ENCODE measurements around the gene MYCBPAP.

MYCBPAP gene

GRCh38 chr17:50507871-50508572 is at the start of gene MYCBPAP:
MYCBPAP (plus strand) TSS chr17:50508439; CDS start chr17:50508675, 236 bp downstream.
- peak within 1 kb of the TSS; percentile 48 to 87 (median 76) for H3K4me2 ChIP-seq
- H3K4me3 ChIP-seq: peak within 1 kb of the TSS; percentile 29 to 67 (median 54)
- H3K4me1 ChIP-seq: peaks cover 0 to 24% (median 19%) of the 10 kb centered on the region in 10 experiments; a peak in 18 of 20 replicates
- 0 out of 22 replicates have a peak, but pooled peaks cover 0 to 5% (median 0%) of the 10 kb centered on the region in 11 experiments for H4K20me1 ChIP-seq
- H3K27me3 ChIP-seq: peaks cover 22 to 46% (median 37%) of the 10 kb centered on the region in 11 experiments
- peak within 1 kb of the TSS in 10 of 11 experiments; percentile 23 to 64 (median 41); a peak in 14 of 22 replicates for H3K9ac ChIP-seq
- no peaks in the 10 kb centered on the region for H3K36me3 ChIP-seq
- no peaks in the 10 kb centered on the region for H3K9me3 ChIP-seq (replicated peaks in 1 of 11)
- no peak for TF ChIP-seq Cebpa-rat (IDR thresholded peaks at IDR 0.05)
- no peak within 1 kb of the TSS for H3K27ac ChIP-seq

- Histone ChIP-seq H3K9me3 (replicated peaks in 1 of 11) (no peaks in the 10 kb centered on the region), H3K4me2 (peak overlapping the region; percentile 27 to 76 (median 55); a peak in 21 of 22 replicates), H4K20me1 (peaks cover 0 to 30% (median 0%) of the 10 kb centered on the region in 11 experiments; a peak in 2 of 22 replicates), H3K27ac (0 out of 22 replicates have a peak overlapping the region, but pooled peaks of 3 of the 11 experiments have one; percentile 3 to 12 (median 9)), H3K4me1 (peaks cover 26 to 44% (median 35%) of the 10 kb centered on the region in 10 experiments), H3K4me3 (no peak overlapping the region), H3K36me3 (peaks cover 0 to 44% (median 0%) of the 10 kb centered on the region in 11 experiments; a peak in 5 of 22 replicates), H3K27me3 (no peaks in the 10 kb centered on the region), H3K9ac (0 out of 22 replicates have a peak overlapping the region, but pooled peaks of 1 of the 11 experiments have one; percentile 7)
- no peak for TF ChIP-seq Cebpa-rat (IDR thresholded peaks at IDR 0.05)
Measured at GRCh38 chr17:50458701-50459676, 49.2 kb upstream of the MYCBPAP start.

GRCh38 chr17:50459756-50460155 is 48.5 kb upstream of the MYCBPAP start:
- TF ChIP-seq Cebpa-rat (IDR thresholded peaks at IDR 0.05): no peak
- Histone ChIP-seq H3K4me3 (no peak overlapping the region), H3K9me3 (replicated peaks in 1 of 11) (no peaks in the 10 kb centered on the region), H3K4me2 (peak overlapping the region in 9 of 11 experiments; percentile 39 to 76 (median 55); a peak in 15 of 22 replicates), H3K9ac (peak overlapping the region in 1 of 11 experiments; percentile 47; a peak in 2 of 22 replicates), H3K36me3 (peaks cover 0 to 44% (median 0%) of the 10 kb centered on the region in 11 experiments; a peak in 4 of 22 replicates), H3K27ac (0 out of 22 replicates have a peak overlapping the region, but pooled peaks of 2 of the 11 experiments have one; percentile 4 to 13), H3K4me1 (peaks cover 23 to 37% (median 31%) of the 10 kb centered on the region in 10 experiments), H3K27me3 (no peaks in the 10 kb centered on the region), H4K20me1 (peaks cover 0 to 24% (median 0%) of the 10 kb centered on the region in 11 experiments; a peak in 2 of 22 replicates)

- peaks cover 0 to 14% (median 0%) of the 10 kb centered on the region in 11 experiments; a peak in 2 of 22 replicates for H4K20me1 ChIP-seq
- peaks cover 0 to 43% (median 0%) of the 10 kb centered on the region in 11 experiments; a peak in 4 of 22 replicates for H3K36me3 ChIP-seq
- no peak for TF ChIP-seq Cebpa-rat (IDR thresholded peaks at IDR 0.05)
- no peaks in the 10 kb centered on the region for H3K9me3 ChIP-seq (replicated peaks in 1 of 11)
- no peak overlapping the region for H3K9ac ChIP-seq
- H3K27me3 ChIP-seq: no peaks in the 10 kb centered on the region
- no peak overlapping the region for H3K4me2 ChIP-seq
- no peak overlapping the region for H3K4me3 ChIP-seq
- H3K4me1 ChIP-seq: peaks cover 18 to 26% (median 24%) of the 10 kb centered on the region in 10 experiments
- peak overlapping the region in 1 of 11 experiments; percentile 4; a peak in 1 of 22 replicates for H3K27ac ChIP-seq
Measured at GRCh38 chr17:50460831-50461526, 47.3 kb upstream of the MYCBPAP start.

GRCh38 chr17:50461550-50462132 is 46.6 kb upstream of the MYCBPAP start:
- no peak for TF ChIP-seq Cebpa-rat (IDR thresholded peaks at IDR 0.05)
- Histone ChIP-seq H3K4me1 (peaks cover 18 to 31% (median 26%) of the 10 kb centered on the region in 10 experiments), H3K36me3 (peaks cover 0 to 37% (median 0%) of the 10 kb centered on the region in 11 experiments; a peak in 4 of 22 replicates), H4K20me1 (peaks cover 0 to 14% (median 0%) of the 10 kb centered on the region in 11 experiments; a peak in 2 of 22 replicates), H3K9me3 (replicated peaks in 1 of 11) (no peaks in the 10 kb centered on the region), H3K9ac (no peak overlapping the region), H3K27me3 (peaks cover 0 to under 1% (median 0%) of the 10 kb centered on the region in 11 experiments; a peak in 2 of 22 replicates), H3K4me3 (no peak overlapping the region), H3K4me2 (no peak overlapping the region), H3K27ac (no peak overlapping the region)

- no peak overlapping the region for H3K27ac ChIP-seq
- peaks cover 0 to 14% (median 0%) of the 10 kb centered on the region in 11 experiments; a peak in 2 of 22 replicates for H4K20me1 ChIP-seq
- H3K27me3 ChIP-seq: peaks cover 0 to 8% (median 2%) of the 10 kb centered on the region in 11 experiments; a peak in 13 of 22 replicates
- H3K36me3 ChIP-seq: peaks cover 0 to 30% (median 0%) of the 10 kb centered on the region in 11 experiments; a peak in 4 of 22 replicates
- H3K9me3 ChIP-seq (replicated peaks in 1 of 11): no peaks in the 10 kb centered on the region
- peaks cover 18 to 33% (median 26%) of the 10 kb centered on the region in 10 experiments for H3K4me1 ChIP-seq
- no peak overlapping the region for H3K9ac ChIP-seq
- H3K4me3 ChIP-seq: no peak overlapping the region
- TF ChIP-seq Cebpa-rat (IDR thresholded peaks at IDR 0.05): no peak
- H3K4me2 ChIP-seq: no peak overlapping the region
Measured at GRCh38 chr17:50462446-50462845, 45.8 kb upstream of the MYCBPAP start.

- H3K27me3 ChIP-seq: peaks cover 16 to 25% (median 19%) of the 10 kb centered on the region in 11 experiments
- peaks cover 3 to 17% (median 13%) of the 10 kb centered on the region in 10 experiments for H3K4me1 ChIP-seq
- no peaks in the 10 kb centered on the region for H3K9me3 ChIP-seq (replicated peaks in 1 of 11)
- H3K4me2 ChIP-seq: no peak overlapping the region
- H3K27ac ChIP-seq: no peak overlapping the region
- no peak for TF ChIP-seq Cebpa-rat (IDR thresholded peaks at IDR 0.05)
- H3K4me3 ChIP-seq: no peak overlapping the region
- peaks cover 0 to 30% (median 0%) of the 10 kb centered on the region in 11 experiments; a peak in 4 of 22 replicates for H3K36me3 ChIP-seq
- H4K20me1 ChIP-seq: peaks cover 0 to 11% (median 0%) of the 10 kb centered on the region in 11 experiments; a peak in 2 of 22 replicates
- no peak overlapping the region for H3K9ac ChIP-seq
Measured at GRCh38 chr17:50464121-50464520, 44.1 kb upstream of the MYCBPAP start.
